H1 (cell line): ENCODE results near the gene FANK1. TPM values are rescaled to one million over a fixed set of nuclear protein-coding genes. Genes with fewer than 3 reads are reported as not detected.
A peak's percentile ranks its signal among the peaks of the same experiment; 100 is the strongest.

Experiments used
- CTCF ChIA-PET: fragments of 300-600 bp; sonication (Branson Sonifier 250); formaldehyde crosslinking; loops from one replicate; lab custom pipeline; 2021; ENCODE audit not compliant: partially characterized antibody; lab: Charles Lee
- POLR2A ChIA-PET: fragments of 300-600 bp; sonication (Branson Sonifier 250); formaldehyde crosslinking; loops from one replicate; lab custom pipeline; 2021; ENCODE audit warnings: inconsistent platforms; ENCODE audit not compliant: partially characterized antibody; lab: Charles Lee
- DNase-seq, 2 experiments: peaks; one replicate each; pipeline versions ENCODE4 v3.0.0 to v3.0.0-alpha.2; 2010 to 2022; ENCODE audit warnings: low spot score in 2 of 2, low read depth in 1 of 2, mixed read lengths in 1 of 2
- FAIRE-seq: peaks from 2 replicates; lab custom pipeline; 2011; peaks lifted over from hg19 to GRCh38; lab: Jason Lieb, UNC
- H2AFZ ChIP-seq: 2 replicates; pipeline ENCODE4 v1.8.1; 2012; ENCODE audit warnings: low read length, inconsistent platforms
- H2AK5ac ChIP-seq: 2 replicates; pipeline ENCODE4 v1.6.1; 2013; ENCODE audit warnings: low read depth, low read length
- H2BK120ac ChIP-seq: replicated peaks from 2 replicates; pipeline ENCODE3; 2013; ENCODE audit warnings: low read depth, low read length, inconsistent platforms
- H2BK12ac ChIP-seq: 2 replicates; pipeline ENCODE4 v1.6.1; 2013; ENCODE audit warnings: low read depth, low read length
- H2BK15ac ChIP-seq: 2 replicates; pipeline ENCODE4 v1.6.1; 2013; ENCODE audit warnings: low read length
- H2BK20ac ChIP-seq: 2 replicates; pipeline ENCODE4 v1.6.1; 2013; ENCODE audit warnings: low read length
- H2BK5ac ChIP-seq: 2 replicates; pipeline ENCODE4 v1.6.1; 2013; ENCODE audit warnings: low read depth, low read length
- H3K14ac ChIP-seq: 2 replicates; pipeline ENCODE4 v1.6.1; 2013; ENCODE audit warnings: inconsistent platforms; ENCODE audit not compliant: insufficient read length
- H3K18ac ChIP-seq: 2 replicates; pipeline ENCODE4 v1.6.1; 2013; ENCODE audit warnings: low read length; ENCODE audit errors: extremely low read depth
- H3K23ac ChIP-seq: 2 replicates; pipeline ENCODE4 v1.6.1; 2013; ENCODE audit warnings: inconsistent platforms; ENCODE audit not compliant: insufficient read length
- H3K23me2 ChIP-seq: 2 replicates; pipeline ENCODE4 v1.6.1; 2013; ENCODE audit warnings: low read depth, low read length
- H3K27ac ChIP-seq: 2 replicates; pipeline ENCODE4 v1.6.1; 2011; ENCODE audit warnings: low read depth, low read length, inconsistent platforms
- H3K27me3 ChIP-seq, 4 experiments: replicated peaks in 1 of 4; 1 replicate in 1 of 4; 2 replicates in 3 of 4; pipeline versions ENCODE4 v1.6.1 to v1.8.1; 2011 to 2013; ENCODE audit warnings: low read length in 3 of 4, mild to moderate bottlenecking in 3 of 4, inconsistent platforms in 2 of 4, mixed read lengths in 2 of 4, moderate library complexity in 1 of 4; ENCODE audit not compliant: control insufficient read depth in 3 of 4, insufficient read depth in 3 of 4; ENCODE audit errors: extremely low read depth in 1 of 4
- H3K36me3 ChIP-seq, 4 experiments: 2 replicates each; pipeline versions ENCODE4 v1.6.1 to v1.8.1; 2011 to 2013; ENCODE audit warnings: mild to moderate bottlenecking in 4 of 4, low read length in 3 of 4, moderate library complexity in 2 of 4, control low read depth in 1 of 4, inconsistent platforms in 1 of 4; ENCODE audit not compliant: insufficient read depth in 4 of 4, control insufficient read depth in 2 of 4
- H3K4ac ChIP-seq: replicated peaks from 2 replicates; pipeline ENCODE3; 2013; ENCODE audit warnings: low read length, low read depth, mixed read lengths, inconsistent platforms; ENCODE audit not compliant: insufficient read length
- H3K4me1 ChIP-seq, 4 experiments: replicated peaks in 1 of 4; 1 replicate in 1 of 4; 2 replicates in 3 of 4; pipeline versions ENCODE4 v1.6.1 to v1.8.1; 2011 to 2013; ENCODE audit warnings: low read length in 3 of 4, inconsistent platforms in 2 of 4, mixed read lengths in 1 of 4; ENCODE audit not compliant: insufficient read depth in 4 of 4, control insufficient read depth in 3 of 4
- H3K4me2 ChIP-seq, 2 experiments: 2 replicates each; pipeline versions ENCODE4 v1.6.1 to v1.8.1; 2011 to 2013; ENCODE audit warnings: low read depth in 2 of 2, low read length in 2 of 2, control low read depth in 1 of 2, inconsistent platforms in 1 of 2, mild to moderate bottlenecking in 1 of 2; ENCODE audit not compliant: insufficient read depth in 1 of 2
- H3K4me3 ChIP-seq, 4 experiments: fragments of 200-600, 300-600 bp in 1 of 4; sonication (generic), shearing (Covaris generic), sonication (Bioruptor Twin) in 1 of 4; 2 replicates each; pipeline versions ENCODE4 v1.5.1 to v1.8.1; 2011 to 2016; ENCODE audit warnings: low read length in 4 of 4, low read depth in 3 of 4, control low read depth in 2 of 4, inconsistent platforms in 2 of 4, mild to moderate bottlenecking in 2 of 4, mixed read lengths in 1 of 4, moderate library complexity in 1 of 4; ENCODE audit not compliant: insufficient read depth in 2 of 4; ENCODE audit errors: extremely low read depth in 1 of 4
- H3K56ac ChIP-seq: replicated peaks from 2 replicates; pipeline ENCODE3; 2013; ENCODE audit warnings: low read depth, mild to moderate bottlenecking, mixed read lengths, low read length, inconsistent platforms; ENCODE audit not compliant: insufficient read length
- H3K79me1 ChIP-seq: 2 replicates; pipeline ENCODE4 v1.6.1; 2013; ENCODE audit warnings: low read depth, low read length, control low read depth
- H3K79me2 ChIP-seq, 2 experiments: 2 replicates each; pipeline versions ENCODE4 v1.6.1 to v1.8.1; 2012 to 2013; ENCODE audit warnings: low read length in 2 of 2, mild to moderate bottlenecking in 2 of 2, inconsistent platforms in 1 of 2; ENCODE audit not compliant: insufficient read depth in 2 of 2, control insufficient read depth in 1 of 2
- H3K9ac ChIP-seq, 4 experiments: replicated peaks in 1 of 4; 1 replicate in 1 of 4; 2 replicates in 3 of 4; pipeline versions ENCODE4 v1.6.1 to v1.8.1; 2011 to 2013; ENCODE audit warnings: low read depth in 3 of 4, low read length in 3 of 4, control low read depth in 2 of 4, mild to moderate bottlenecking in 2 of 4, moderate library complexity in 2 of 4, inconsistent platforms in 1 of 4; ENCODE audit errors: extremely low read depth in 1 of 4
- H3K9me3 ChIP-seq, 2 experiments: 2 replicates each; pipeline versions ENCODE4 v1.6.1 to v1.8.1; 2012 to 2013; ENCODE audit warnings: mild to moderate bottlenecking in 2 of 2, moderate library complexity in 2 of 2, control low read depth in 1 of 2, inconsistent platforms in 1 of 2, low read depth in 1 of 2, low read length in 1 of 2, mixed read lengths in 1 of 2; ENCODE audit not compliant: insufficient read depth in 2 of 2
- H4K20me1 ChIP-seq, 2 experiments: replicated peaks in 1 of 2; 2 replicates each; pipeline versions ENCODE3 to v1.8.1; 2011 to 2013; ENCODE audit warnings: inconsistent platforms in 2 of 2, low read length in 2 of 2, mild to moderate bottlenecking in 1 of 2; ENCODE audit not compliant: insufficient read depth in 2 of 2, control insufficient read depth in 1 of 2
- H4K5ac ChIP-seq: 2 replicates; pipeline ENCODE4 v1.6.1; 2013; ENCODE audit warnings: low read length, low read depth, mixed read lengths, inconsistent platforms; ENCODE audit not compliant: insufficient read length
- H4K8ac ChIP-seq: 2 replicates; pipeline ENCODE4 v1.8.0; 2013; ENCODE audit warnings: mild to moderate bottlenecking, moderate library complexity, low read length, inconsistent platforms; ENCODE audit not compliant: insufficient read depth; ENCODE audit errors: extremely low read depth
- H4K91ac ChIP-seq: replicated peaks from 2 replicates; pipeline ENCODE3; 2013; ENCODE audit warnings: low read length, mixed read lengths, inconsistent platforms; ENCODE audit not compliant: insufficient read length
- ATF3 ChIP-seq: IDR thresholded peaks from 2 replicates; pipeline ENCODE4 v1.6.1; 2011; ENCODE audit warnings: low read depth, mild to moderate bottlenecking, low read length; ENCODE audit not compliant: insufficient read depth
- JUN ChIP-seq: IDR thresholded peaks from 2 replicates; pipeline ENCODE4 v1.6.1; 2011; ENCODE audit warnings: low read depth, mild to moderate bottlenecking, improper control_type of control experiment, low read length
- SIN3A ChIP-seq, 2 experiments: IDR thresholded peaks in 1 of 2; conservative IDR thresholded peaks in 1 of 2; 2 replicates each; pipeline ENCODE4 v1.6.1; 2011 to 2012; ENCODE audit warnings: low read length in 2 of 2, improper control_type of control experiment in 1 of 2, low read depth in 1 of 2, mild to moderate bottlenecking in 1 of 2
- TAF1 ChIP-seq: IDR thresholded peaks from 2 replicates; pipeline ENCODE4 v1.6.1; 2011; ENCODE audit warnings: mild to moderate bottlenecking, low read depth, low read length
- TAF7 ChIP-seq: optimal IDR thresholded peaks from 2 replicates; pipeline ENCODE3; 2011; ENCODE audit warnings: low read depth, mild to moderate bottlenecking, inconsistent platforms, low read length, moderate library complexity, borderline replicate concordance
- WGBS, 2 experiments: shearing (Covaris generic) in 1 of 2; methylation state at CpG; one replicate each; pipeline versions ENCODE4 v1.1.6 to v1.1.7; 2013 to 2015; ENCODE audit warnings: low lambda C conversion rate in 2 of 2, mixed read lengths in 2 of 2, inconsistent platforms in 1 of 2, low coverage in 1 of 2, missing lambda C conversion rate in 1 of 2; ENCODE audit not compliant: insufficient replicate concordance in 2 of 2, insufficient coverage in 1 of 2, insufficient read length in 1 of 2; ENCODE audit errors: extremely low coverage in 1 of 2, missing lambda C conversion rate in 1 of 2; 5-methylcytosine and 5-hydroxymethylcytosine counted together
- polyA plus RNA-seq, 7 experiments: library from polyadenylated mRNA; depleted of rRNA in 3 of 7; stranded (reverse) in 5 of 7; unstranded in 2 of 7; fragments of >200 nt in 5 of 7; fragments of 200-250 nt in 2 of 7; gene quantifications; 1 replicate in 5 of 7; 2 replicates in 1 of 7; 4 replicates in 1 of 7; pipeline versions ENCODE4 v1.2.1 to v1.2.3, GENCODE V29; 2011 to 2013; ENCODE audit warnings: missing spikeins in 2 of 7, mixed read lengths in 2 of 7
- total RNA-seq: library from RNA; stranded (reverse); fragmentation: NEBNext Ultra II Directional; extraction: Animal tissue kit (Norgen Biotek cat#: 25700); gene quantifications from 2 replicates; pipeline ENCODE4 v1.2.1, GENCODE V29; 2021

The FANK1 gene
- total and polyA plus RNA-seq, 2 of the 8 experiments (the other 6 are each of a cell fraction or from before 2014, with no cell fraction given), result 1.2 TPM; not detected in 1

- no peak for DNase-seq
- no peak overlapping the region for H3K27ac ChIP-seq
- H2BK20ac ChIP-seq, result no peak overlapping the region
- CTCF ChIA-PET, result no interaction called here
- no peak overlapping the region for H3K18ac ChIP-seq
- no peak for FAIRE-seq
- no peaks in the 10 kb centered on the region for H3K4me1 ChIP-seq
- H4K8ac ChIP-seq, result peak overlapping the region; percentile 28; the same call in 1 of the 2 replicates
- no peak overlapping the region for H3K14ac ChIP-seq
- H3K23ac ChIP-seq, result no peak overlapping the region
- H3K36me3 ChIP-seq, result no peaks in the 10 kb centered on the region
- H2BK15ac ChIP-seq, result no peak overlapping the region
- H3K79me1 ChIP-seq, result no peaks in the 10 kb centered on the region
- H3K27me3 ChIP-seq, result no peaks in the 10 kb centered on the region
- no peaks in the 10 kb centered on the region for H3K9me3 ChIP-seq
- H2AFZ ChIP-seq, result no peak overlapping the region
- H2BK12ac ChIP-seq, result no peak overlapping the region
- no peak overlapping the region for H3K9ac ChIP-seq
- WGBS, 2 experiments, result 93% methylated on average over 12 of the region's 13 CpGs; no CpG with 5 or more reads in 1 of the 2 experiments
- no peak overlapping the region for H3K4ac ChIP-seq
- no peak overlapping the region for H4K91ac ChIP-seq
- POLR2A ChIA-PET, result no interaction called here
- no peak overlapping the region for H4K5ac ChIP-seq
- H2BK5ac ChIP-seq, result no peak overlapping the region
- H3K23me2 ChIP-seq, result peaks cover 4% of the 10 kb centered on the region; the same call in 1 of the 2 replicates
- H2BK120ac ChIP-seq, result no peak overlapping the region
- no peaks in the 10 kb centered on the region for H3K79me2 ChIP-seq
- H2AK5ac ChIP-seq, result no peak overlapping the region
- no peak overlapping the region for H3K56ac ChIP-seq
- H4K20me1 ChIP-seq, result no peaks in the 10 kb centered on the region
- H3K4me2 ChIP-seq, result no peak overlapping the region
- no peak overlapping the region for H3K4me3 ChIP-seq
- no peak for TF ChIP-seq ATF3
- no peak for TF ChIP-seq TAF1
- no peak for TF ChIP-seq SIN3A (conservative IDR thresholded peaks at IDR 0.05 in 1 of 2, IDR thresholded peaks at IDR 0.05 in 1 of 2; ENCODE audit: low read depth in 1 of 2, low read length in 2 of 2)
- TF ChIP-seq TAF7, result no peak
- TF ChIP-seq JUN, result no peak
Observed at GRCh38 chr10:126049759-126050700, 153.7 kb downstream of the FANK1 start.
